Nasal cavity respiratory epithelium epithelial cell of viscerocranial mucosa (primary cell): ENCODE data around the gene RPP30. TPM values are rescaled to one million over a fixed set of nuclear protein-coding genes. Genes with fewer than 3 reads are reported as not detected.

ENCODE experiments used
- total RNA-seq: library from RNA; depleted of rRNA; stranded (reverse); fragments of >200 nt; gene quantifications from 2 replicates; pipeline ENCODE4 v1.2.3, GENCODE V29; 2014

The RPP30 gene
- 25.6 and 29.7 TPM in 2 replicates for total RNA-seq

DNA sequence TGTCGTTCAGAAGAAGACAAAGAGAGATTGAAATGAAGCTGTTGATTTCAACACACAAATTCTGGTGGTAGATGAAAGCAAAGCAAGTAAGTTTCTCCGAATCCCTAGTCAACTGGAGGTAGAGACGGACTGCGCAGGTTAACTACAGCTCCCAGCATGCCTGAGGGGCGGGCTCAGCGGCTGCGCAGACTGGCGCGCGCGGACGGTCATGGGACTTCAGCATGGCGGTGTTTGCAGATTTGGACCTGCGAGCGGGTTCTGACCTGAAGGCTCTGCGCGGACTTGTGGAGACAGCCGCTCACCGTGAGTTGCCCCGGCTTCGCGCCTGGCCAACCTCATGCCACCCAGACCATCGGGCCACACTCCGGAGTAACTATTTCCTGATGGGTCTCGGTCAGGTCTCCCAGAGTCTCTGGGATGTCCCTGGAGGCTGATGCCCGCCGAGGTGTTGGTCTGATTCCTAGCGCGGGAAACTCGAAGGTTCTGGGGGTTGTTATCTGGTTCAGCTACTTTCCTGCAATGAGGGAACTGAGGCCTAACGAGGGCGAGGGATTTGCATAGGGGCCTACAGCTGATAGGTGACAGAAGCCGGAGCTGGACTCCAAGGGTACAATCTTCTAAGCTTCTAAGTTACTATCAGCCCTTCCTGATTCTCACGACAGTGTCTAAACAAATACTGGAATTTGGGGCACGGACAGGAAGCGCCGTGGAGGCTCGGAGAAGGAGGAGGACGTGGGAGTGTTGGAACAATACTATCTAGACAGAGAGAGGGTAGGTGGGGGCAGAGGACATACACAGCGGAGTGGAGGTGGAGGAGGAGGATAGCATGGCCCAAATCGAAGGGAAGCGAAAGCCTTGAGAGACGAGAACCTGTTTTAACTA lies at the start of gene RPP30:
RPP30 (plus strand) TSS at position 209 of the 882 bp plus-strand sequence; CDS start at position 222, 13 bp downstream.

DNA sequence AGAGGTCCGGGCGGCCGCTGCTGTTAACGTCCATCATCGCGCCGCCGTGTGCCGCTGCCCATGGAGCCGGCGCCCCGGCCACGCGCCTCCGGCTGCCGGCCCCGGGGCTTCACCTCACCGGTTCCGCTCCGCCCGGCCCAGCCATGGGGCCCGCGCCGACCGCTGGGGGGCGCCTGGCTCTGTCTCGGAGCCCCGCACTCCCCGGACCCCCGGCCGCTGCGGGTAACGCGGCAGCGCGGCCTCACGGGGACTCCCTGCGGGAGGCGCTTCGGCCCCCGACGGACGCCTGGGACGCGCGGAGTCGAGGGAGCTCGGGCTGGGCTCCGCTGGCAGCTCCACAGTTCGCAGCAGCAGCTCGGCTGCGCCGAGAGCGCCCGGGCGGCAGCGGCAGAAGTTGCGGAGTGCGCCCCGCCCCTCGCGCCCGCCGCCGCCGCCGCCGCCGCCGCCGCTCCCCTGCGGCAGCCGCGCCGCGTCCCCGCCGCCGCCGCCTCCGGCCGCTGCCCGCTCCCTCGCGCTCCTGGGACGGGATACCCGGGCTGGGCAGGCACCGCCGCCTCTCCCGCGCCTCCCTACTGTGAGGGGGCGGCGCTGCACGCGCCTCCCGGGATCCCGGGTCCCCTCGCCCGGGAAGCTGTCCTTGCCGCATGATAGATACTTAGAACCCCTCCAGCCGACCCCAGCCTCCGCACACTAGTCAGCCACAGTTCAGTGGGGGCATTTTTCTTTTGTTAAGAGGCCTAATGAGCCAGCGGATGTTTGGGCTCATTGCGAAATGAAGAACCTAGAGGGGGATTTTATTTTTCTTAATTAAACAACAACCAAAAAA lies 13.9 kb upstream of the RPP30 start, which contains the start of gene HTR7:
HTR7 (minus strand) TSS at position 405 of the 826 bp plus-strand sequence; CDS start at position 37, 368 bp downstream.

DNA sequence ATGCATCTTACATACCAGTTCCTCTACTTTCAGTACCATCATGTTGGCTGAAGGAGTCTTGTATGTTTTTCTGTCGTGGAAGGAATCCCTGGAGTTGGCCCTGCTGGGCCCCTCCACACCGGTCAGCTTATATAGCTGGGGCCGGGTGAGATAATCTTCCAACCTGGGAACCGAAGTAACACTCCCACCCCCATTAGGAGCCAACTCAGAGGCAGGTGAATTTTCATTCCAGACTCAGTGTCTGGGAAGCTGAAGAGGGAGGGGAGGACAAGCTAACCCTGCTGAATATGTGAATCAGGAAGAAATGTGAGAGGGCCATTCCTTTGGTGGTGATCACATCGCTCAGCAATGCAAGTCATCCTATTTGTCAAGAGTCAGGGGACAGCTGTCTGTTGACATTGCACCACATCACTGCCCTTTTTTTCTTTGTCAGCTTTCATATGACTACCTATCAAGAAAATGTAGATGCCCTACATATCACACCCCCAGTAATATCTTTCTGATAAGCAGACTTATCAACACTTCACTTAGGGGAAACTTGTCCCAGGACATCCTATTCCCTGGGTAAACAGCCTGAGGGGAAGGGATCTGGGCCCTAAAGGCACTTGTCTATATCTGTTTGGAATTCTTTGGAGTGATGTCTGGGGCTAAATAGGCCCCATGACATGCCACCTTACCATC lies 49.4 kb downstream of the RPP30 start, which contains the start of gene ANKRD1:
ANKRD1 (minus strand) TSS at position 102 of the 681 bp plus-strand sequence; CDS start at position 42, 60 bp downstream.

Other genes with a start within 250 kb of the RPP30 start
- gene HTR7, start 13.9 kb upstream of the RPP30 start, total RNA-seq: 23.2 and 25.3 TPM in 2 replicates
- under 0.01 and 1.4 TPM in 2 replicates for gene ANKRD1, start 49.1 kb downstream of the RPP30 start, total RNA-seq